Chondrocyte (in vitro differentiated cells): ENCODE measurements around the gene MRPL38. TPM values are rescaled to one million over a fixed set of nuclear protein-coding genes. Genes with fewer than 3 reads are reported as not detected.

Experiments
- DNase-seq: peaks from one replicate; pipeline ENCODE4 v3.0.0; 2021; ENCODE audit warnings: mixed read lengths, low spot score
- H3K27ac Mint-ChIP-seq: one replicate; pipeline ENCODE4 v1.8.0; 2021; ENCODE audit warnings: mild to moderate bottlenecking, moderate library complexity, mixed read lengths; ENCODE audit not compliant: unreplicated experiment
- H3K27me3 Mint-ChIP-seq: 2 replicates; pipeline ENCODE4 v1.8.0; 2021; ENCODE audit warnings: low read depth, mixed read lengths
- H3K36me3 Mint-ChIP-seq: 2 replicates; pipeline ENCODE4 v1.8.0; 2021; ENCODE audit warnings: low read depth, mixed read lengths
- H3K4me1 Mint-ChIP-seq: 2 replicates; pipeline ENCODE4 v1.8.0; 2021; ENCODE audit warnings: low read depth, mild to moderate bottlenecking, mixed read lengths
- H3K4me3 Mint-ChIP-seq: one replicate; pipeline ENCODE4 v1.8.0; 2021; ENCODE audit warnings: mild to moderate bottlenecking, moderate library complexity, mixed read lengths; ENCODE audit not compliant: unreplicated experiment
- H3K9me3 Mint-ChIP-seq: 2 replicates; pipeline ENCODE4 v1.8.0; 2021; ENCODE audit warnings: low read depth, mixed read lengths
- CTCF ChIP-seq: fragments of 200-600 bp; sonication (generic); IDR thresholded peaks from 2 replicates; pipeline ENCODE4 v1.5.0; 2021; ENCODE audit warnings: antibody characterized with exemption, mild to moderate bottlenecking, moderate library complexity
- total RNA-seq: library from RNA; stranded (reverse); gene quantifications from 3 replicates; pipeline ENCODE4 v1.2.1, GENCODE V29; 2021

MRPL38 gene
- total RNA-seq, 1 donor from 2014 or later, result 47.4 TPM

GRCh38 chr17:75876938-75877751 is 27.5 kb downstream of the MRPL38 start:
- peaks cover 55% of the 10 kb centered on the region for H3K4me1 Mint-ChIP-seq
- peak overlapping the region; percentile 98 for H3K27ac Mint-ChIP-seq
- H3K27me3 Mint-ChIP-seq, result no peaks in the 10 kb centered on the region

GRCh38 chr17:75876190-75876937 is 28.3 kb downstream of the MRPL38 start:
- Mint-ChIP-seq H3K27me3 (no peaks in the 10 kb centered on the region), H3K36me3 (peaks cover 3% of the 10 kb centered on the region), H3K9me3 (no peaks in the 10 kb centered on the region), H3K4me3 (peak overlapping the region; percentile 91), H3K27ac (peak overlapping the region; percentile 98), H3K4me1 (peaks cover 56% of the 10 kb centered on the region)
- DNase-seq, result peak; percentile 90
- TF ChIP-seq CTCF, result peak; percentile 41

More at GRCh38 chr17:75876938-75877751, 27.5 kb downstream of the MRPL38 start:
- no peak for TF ChIP-seq CTCF
- peak overlapping the region; percentile 91 for H3K4me3 Mint-ChIP-seq
- H3K36me3 Mint-ChIP-seq, result peaks cover 3% of the 10 kb centered on the region
- DNase-seq, result peak; percentile 95
- H3K9me3 Mint-ChIP-seq, result no peaks in the 10 kb centered on the region

GRCh38 chr17:75875940-75876189 is 28.8 kb downstream of the MRPL38 start:
- DNase-seq, result no peak
- TF ChIP-seq CTCF, result no peak
- peaks cover 3% of the 10 kb centered on the region for H3K36me3 Mint-ChIP-seq
- peak overlapping the region; percentile 98 for H3K27ac Mint-ChIP-seq
- H3K4me3 Mint-ChIP-seq, result peak overlapping the region; percentile 91
- H3K9me3 Mint-ChIP-seq, result no peaks in the 10 kb centered on the region
- H3K27me3 Mint-ChIP-seq, result no peaks in the 10 kb centered on the region
- peaks cover 56% of the 10 kb centered on the region for H3K4me1 Mint-ChIP-seq

GRCh38 chr17:75875182-75875939 is 29.3 kb downstream of the MRPL38 start:
- Mint-ChIP-seq H3K27me3 (no peaks in the 10 kb centered on the region), H3K4me3 (peak overlapping the region; percentile 91), H3K9me3 (no peaks in the 10 kb centered on the region), H3K4me1 (peaks cover 61% of the 10 kb centered on the region), H3K27ac (peak overlapping the region; percentile 98), H3K36me3 (peaks cover 3% of the 10 kb centered on the region)
- no peak for TF ChIP-seq CTCF
- no peak for DNase-seq
